MM.1S (cell line): ENCODE measurements around the gene TSPAN11.

ENCODE experiments used
- DNase-seq: peaks from one replicate; pipeline ENCODE4 v3.0.0-alpha.2; 2015
- H2AFZ ChIP-seq: fragments of 300-600 bp; sonication (generic); 2 replicates; pipeline ENCODE4 v1.6.0; 2016; ENCODE audit warnings: antibody characterized with exemption, low read length
- H3F3A ChIP-seq: fragments of 300-600 bp; sonication (generic); 2 replicates; pipeline ENCODE4 v1.6.1; 2016; ENCODE audit warnings: mild to moderate bottlenecking, antibody characterized with exemption, low read length, moderate library complexity, mixed read lengths; ENCODE audit not compliant: insufficient read depth
- H3K27ac ChIP-seq: fragments of 300-600 bp; sonication (generic); 2 replicates; pipeline ENCODE4 v1.5.1; 2016; ENCODE audit warnings: mild to moderate bottlenecking, low read length
- H3K27me3 ChIP-seq: fragments of 300-600 bp; sonication (generic); replicated peaks from 2 replicates; pipeline ENCODE4 v1.6.0; 2016; ENCODE audit warnings: low read length; ENCODE audit not compliant: insufficient read depth
- H3K36me3 ChIP-seq: fragments of 300-600 bp; sonication (generic); replicated peaks from 2 replicates; pipeline ENCODE4 v1.6.1; 2016; ENCODE audit warnings: mild to moderate bottlenecking, low read length, mixed read lengths; ENCODE audit not compliant: insufficient read depth
- H3K4me1 ChIP-seq: fragments of 300-600 bp; sonication (generic); 2 replicates; pipeline ENCODE4 v1.6.1; 2016; ENCODE audit warnings: low read length, mixed read lengths
- H3K4me2 ChIP-seq: fragments of 300-600 bp; sonication (generic); 2 replicates; pipeline ENCODE4 v1.6.0; 2016; ENCODE audit warnings: low read depth, low read length
- H3K4me3 ChIP-seq: fragments of 300-600 bp; sonication (generic); 2 replicates; pipeline ENCODE4 v1.5.1; 2016; ENCODE audit warnings: low read length, mixed read lengths
- H3K79me2 ChIP-seq: fragments of 300-600 bp; sonication (generic); 2 replicates; pipeline ENCODE4 v1.6.1; 2016; ENCODE audit warnings: mixed run types, low read length, mixed read lengths
- H3K9ac ChIP-seq: fragments of 300-600 bp; sonication (generic); 2 replicates; pipeline ENCODE4 v1.6.1; 2016; ENCODE audit warnings: low read length, mixed read lengths
- H3K9me2 ChIP-seq: fragments of 300-600 bp; sonication (generic); replicated peaks from 2 replicates; pipeline ENCODE4 v1.6.1; 2016; ENCODE audit warnings: mild to moderate bottlenecking, low read length, mixed read lengths; ENCODE audit not compliant: insufficient read depth
- H3K9me3 ChIP-seq: fragments of 300-600 bp; sonication (generic); replicated peaks from 2 replicates; pipeline ENCODE4 v1.6.1; 2016; ENCODE audit warnings: mild to moderate bottlenecking, low read length, mixed read lengths; ENCODE audit not compliant: insufficient read depth
- H4K20me1 ChIP-seq: fragments of 300-600 bp; sonication (generic); 2 replicates; pipeline ENCODE4 v1.6.1; 2016; ENCODE audit warnings: mild to moderate bottlenecking, low read length, moderate library complexity, mixed read lengths; ENCODE audit not compliant: insufficient read depth
- EZH2 ChIP-seq: fragments of 300-600 bp; sonication (generic); optimal IDR thresholded peaks from 2 replicates; pipeline ENCODE3; 2017; ENCODE audit warnings: low read depth, mild to moderate bottlenecking, antibody characterized with exemption, low read length, mixed read lengths
- EZH2phosphoT487 ChIP-seq: fragments of 300-600 bp; sonication (generic); IDR thresholded peaks from 2 replicates; pipeline ENCODE4 v1.6.1; 2018; ENCODE audit warnings: antibody characterized with exemption, low read length
- TF ChIP-seq, protein P1 (sequence below): fragments of 300-600 bp; sonication (generic); IDR thresholded peaks from 2 replicates; pipeline ENCODE4 v1.5.1; 2016; ENCODE audit warnings: antibody characterized with exemption, low read length, mixed read lengths

The TSPAN11 gene

DNA sequence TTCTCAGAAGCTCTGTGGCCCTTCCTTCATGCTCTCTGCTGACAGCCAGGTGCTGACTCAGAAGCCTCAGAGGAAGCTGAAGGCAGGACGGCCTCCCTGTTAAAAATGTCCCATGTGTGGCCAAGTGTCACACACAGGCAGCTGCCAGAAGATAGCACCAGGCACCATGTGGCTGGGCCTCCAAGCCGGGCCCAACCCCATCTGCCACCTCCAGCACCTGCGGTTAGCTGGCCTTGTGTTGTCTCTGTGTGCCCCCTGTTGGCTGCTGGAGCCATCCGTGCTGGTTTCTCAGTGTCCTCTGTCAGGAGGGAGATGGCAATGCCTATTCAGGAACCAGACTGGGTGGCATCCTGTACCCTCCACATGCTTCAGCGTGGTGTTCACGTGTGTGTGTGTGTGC, 63.2 kb downstream of the TSPAN11 start:
- peak overlapping the region; percentile 55; the same call in 1 of the 2 replicates for H3K27ac ChIP-seq
- no peak overlapping the region for H3K4me3 ChIP-seq
- TF ChIP-seq, protein P1, sequence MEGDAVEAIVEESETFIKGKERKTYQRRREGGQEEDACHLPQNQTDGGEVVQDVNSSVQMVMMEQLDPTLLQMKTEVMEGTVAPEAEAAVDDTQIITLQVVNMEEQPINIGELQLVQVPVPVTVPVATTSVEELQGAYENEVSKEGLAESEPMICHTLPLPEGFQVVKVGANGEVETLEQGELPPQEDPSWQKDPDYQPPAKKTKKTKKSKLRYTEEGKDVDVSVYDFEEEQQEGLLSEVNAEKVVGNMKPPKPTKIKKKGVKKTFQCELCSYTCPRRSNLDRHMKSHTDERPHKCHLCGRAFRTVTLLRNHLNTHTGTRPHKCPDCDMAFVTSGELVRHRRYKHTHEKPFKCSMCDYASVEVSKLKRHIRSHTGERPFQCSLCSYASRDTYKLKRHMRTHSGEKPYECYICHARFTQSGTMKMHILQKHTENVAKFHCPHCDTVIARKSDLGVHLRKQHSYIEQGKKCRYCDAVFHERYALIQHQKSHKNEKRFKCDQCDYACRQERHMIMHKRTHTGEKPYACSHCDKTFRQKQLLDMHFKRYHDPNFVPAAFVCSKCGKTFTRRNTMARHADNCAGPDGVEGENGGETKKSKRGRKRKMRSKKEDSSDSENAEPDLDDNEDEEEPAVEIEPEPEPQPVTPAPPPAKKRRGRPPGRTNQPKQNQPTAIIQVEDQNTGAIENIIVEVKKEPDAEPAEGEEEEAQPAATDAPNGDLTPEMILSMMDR: peak; percentile 89
- TF ChIP-seq EZH2: no peak
- TF ChIP-seq EZH2phosphoT487: no peak

GRCh38 chr12:30990316-30990715, 63.8 kb downstream of the TSPAN11 start:
- Histone ChIP-seq H3K9me2 (no peaks in the 10 kb centered on the region), H4K20me1 (no peaks in the 10 kb centered on the region), H3K4me1 (peaks cover 17% of the 10 kb centered on the region), H3K79me2 (no peaks in the 10 kb centered on the region), H3K9ac (no peak overlapping the region), H3F3A (peaks cover 4% of the 10 kb centered on the region; the same call in 1 of the 2 replicates), H3K4me3 (no peak overlapping the region), H3K27ac (peak overlapping the region; percentile 55; the same call in 1 of the 2 replicates), H2AFZ (peak overlapping the region; percentile 81), H3K27me3 (no peaks in the 10 kb centered on the region), H3K9me3 (no peaks in the 10 kb centered on the region), H3K4me2 (0 out of 2 replicates have a peak overlapping the region, but pooled peaks have one; percentile 25), H3K36me3 (no peaks in the 10 kb centered on the region)
- DNase-seq: no peak
- TF ChIP-seq EZH2phosphoT487 (no peak), EZH2 (no peak)
- TF ChIP-seq, protein P1: no peak

More for the DNA sequence above, 63.2 kb downstream of the TSPAN11 start:
- Histone ChIP-seq H3K9me3 (no peaks in the 10 kb centered on the region), H3K36me3 (no peaks in the 10 kb centered on the region), H4K20me1 (no peaks in the 10 kb centered on the region), H3K9ac (peak overlapping the region; percentile 25; the same call in 1 of the 2 replicates), H2AFZ (peak overlapping the region; percentile 81), H3K4me2 (peak overlapping the region; percentile 25; the same call in 1 of the 2 replicates), H3K27me3 (no peaks in the 10 kb centered on the region), H3K9me2 (no peaks in the 10 kb centered on the region), H3F3A (peaks cover 4% of the 10 kb centered on the region; the same call in 1 of the 2 replicates), H3K4me1 (peaks cover 17% of the 10 kb centered on the region), H3K79me2 (no peaks in the 10 kb centered on the region)
- DNase-seq: peak; percentile 94

DNA sequence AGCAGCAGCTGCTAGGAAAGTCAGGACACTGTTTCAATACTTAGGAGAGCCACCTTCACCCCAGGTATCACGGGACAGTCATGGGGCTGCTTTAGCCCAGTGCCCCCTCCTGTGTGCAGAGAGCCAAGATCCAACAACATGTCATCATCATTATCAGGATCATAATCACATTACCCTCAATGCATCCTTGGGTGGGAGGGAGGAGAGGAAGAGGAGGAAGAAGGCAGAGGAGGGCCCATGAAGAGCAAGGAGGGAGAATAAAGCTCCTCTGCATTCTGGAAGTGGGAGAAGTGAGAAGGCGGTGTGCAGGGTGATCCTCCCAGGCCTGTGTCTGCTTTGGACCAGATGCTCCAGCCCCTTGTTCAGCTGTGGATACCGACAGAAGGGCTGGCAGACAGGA, 64.2 kb downstream of the TSPAN11 start:
- TF ChIP-seq EZH2phosphoT487 (no peak), EZH2 (no peak)
- TF ChIP-seq, protein P1: no peak

More for the DNA sequence above, 64.2 kb downstream of the TSPAN11 start:
- Histone ChIP-seq H3K4me1 (peaks cover 17% of the 10 kb centered on the region), H3K4me3 (no peak overlapping the region), H3K4me2 (no peak overlapping the region), H3F3A (peaks cover 4% of the 10 kb centered on the region; the same call in 1 of the 2 replicates), H3K27me3 (no peaks in the 10 kb centered on the region), H4K20me1 (no peaks in the 10 kb centered on the region), H3K79me2 (no peaks in the 10 kb centered on the region), H2AFZ (no peak overlapping the region), H3K9me2 (no peaks in the 10 kb centered on the region), H3K9ac (no peak overlapping the region), H3K27ac (no peak overlapping the region), H3K9me3 (no peaks in the 10 kb centered on the region), H3K36me3 (no peaks in the 10 kb centered on the region)
- no peak for DNase-seq
